PFSK-1 (cell line): ENCODE results near the gene ZFP28.

Experiments
- FOXP2 ChIP-seq: optimal IDR thresholded peaks from 2 replicates; pipeline ENCODE3; 2011; ENCODE audit warnings: borderline replicate concordance, control low read depth, inconsistent platforms; ENCODE audit not compliant: insufficient read depth; ENCODE audit errors: extremely low read length, extremely low read depth
- POLR2AphosphoS5 ChIP-seq: IDR thresholded peaks from 2 replicates; pipeline ENCODE4 v1.6.1; 2012; ENCODE audit warnings: low read depth, mild to moderate bottlenecking, control low read depth, low read length, moderate library complexity
- TAF1 ChIP-seq: IDR thresholded peaks from 2 replicates; pipeline ENCODE4 v1.6.1; 2012; ENCODE audit warnings: low read length, control low read depth, borderline replicate concordance; ENCODE audit not compliant: insufficient read depth
- TF ChIP-seq, protein P1 (sequence below), 2 experiments: IDR thresholded peaks; 2 replicates each; pipeline versions ENCODE4 v1.6.1 to v1.8.0; 2011 to 2012; ENCODE audit warnings: low read depth in 2 of 2, low read length in 2 of 2, control low read depth in 1 of 2, inconsistent platforms in 1 of 2, mild to moderate bottlenecking in 1 of 2, moderate library complexity in 1 of 2; ENCODE audit not compliant: insufficient read depth in 1 of 2

DNA sequence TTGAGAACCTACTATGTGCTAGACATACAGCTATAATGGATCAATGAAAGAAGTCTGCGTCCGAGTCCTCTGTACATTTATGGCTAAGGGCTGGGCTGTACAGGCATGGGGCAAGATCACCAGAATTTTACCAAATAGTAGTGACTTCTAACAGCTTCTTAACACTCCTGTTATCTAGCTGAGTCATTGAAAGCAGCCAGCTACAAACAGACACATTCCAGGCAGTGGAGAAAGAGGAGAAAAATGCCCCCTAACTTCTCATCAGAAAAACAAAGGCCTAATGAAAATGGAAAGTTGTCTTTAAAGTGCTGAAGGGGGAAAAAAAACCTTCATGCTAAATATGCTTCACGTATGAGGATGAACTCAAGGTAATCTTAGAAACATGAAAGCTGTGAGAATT lies 47.3 kb upstream of the ZFP28 start:
- TF ChIP-seq POLR2AphosphoS5 (no peak), TAF1 (no peak), FOXP2 (no peak)
- TF ChIP-seq, protein P1, sequence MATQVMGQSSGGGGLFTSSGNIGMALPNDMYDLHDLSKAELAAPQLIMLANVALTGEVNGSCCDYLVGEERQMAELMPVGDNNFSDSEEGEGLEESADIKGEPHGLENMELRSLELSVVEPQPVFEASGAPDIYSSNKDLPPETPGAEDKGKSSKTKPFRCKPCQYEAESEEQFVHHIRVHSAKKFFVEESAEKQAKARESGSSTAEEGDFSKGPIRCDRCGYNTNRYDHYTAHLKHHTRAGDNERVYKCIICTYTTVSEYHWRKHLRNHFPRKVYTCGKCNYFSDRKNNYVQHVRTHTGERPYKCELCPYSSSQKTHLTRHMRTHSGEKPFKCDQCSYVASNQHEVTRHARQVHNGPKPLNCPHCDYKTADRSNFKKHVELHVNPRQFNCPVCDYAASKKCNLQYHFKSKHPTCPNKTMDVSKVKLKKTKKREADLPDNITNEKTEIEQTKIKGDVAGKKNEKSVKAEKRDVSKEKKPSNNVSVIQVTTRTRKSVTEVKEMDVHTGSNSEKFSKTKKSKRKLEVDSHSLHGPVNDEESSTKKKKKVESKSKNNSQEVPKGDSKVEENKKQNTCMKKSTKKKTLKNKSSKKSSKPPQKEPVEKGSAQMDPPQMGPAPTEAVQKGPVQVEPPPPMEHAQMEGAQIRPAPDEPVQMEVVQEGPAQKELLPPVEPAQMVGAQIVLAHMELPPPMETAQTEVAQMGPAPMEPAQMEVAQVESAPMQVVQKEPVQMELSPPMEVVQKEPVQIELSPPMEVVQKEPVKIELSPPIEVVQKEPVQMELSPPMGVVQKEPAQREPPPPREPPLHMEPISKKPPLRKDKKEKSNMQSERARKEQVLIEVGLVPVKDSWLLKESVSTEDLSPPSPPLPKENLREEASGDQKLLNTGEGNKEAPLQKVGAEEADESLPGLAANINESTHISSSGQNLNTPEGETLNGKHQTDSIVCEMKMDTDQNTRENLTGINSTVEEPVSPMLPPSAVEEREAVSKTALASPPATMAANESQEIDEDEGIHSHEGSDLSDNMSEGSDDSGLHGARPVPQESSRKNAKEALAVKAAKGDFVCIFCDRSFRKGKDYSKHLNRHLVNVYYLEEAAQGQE (IDR thresholded peaks at IDR 0.05; ENCODE audit: insufficient read depth in 1 of 2, low read depth in 2 of 2, low read length in 2 of 2) = no peak
